ENCODE results near the gene RHBDD3.
"Not testable (repeated sequence)": the region's sequence is repeated elsewhere in the genome, so short reads cannot be mapped to it uniquely, and the experiment has no call there.

RHBDD3 gene

DNA sequence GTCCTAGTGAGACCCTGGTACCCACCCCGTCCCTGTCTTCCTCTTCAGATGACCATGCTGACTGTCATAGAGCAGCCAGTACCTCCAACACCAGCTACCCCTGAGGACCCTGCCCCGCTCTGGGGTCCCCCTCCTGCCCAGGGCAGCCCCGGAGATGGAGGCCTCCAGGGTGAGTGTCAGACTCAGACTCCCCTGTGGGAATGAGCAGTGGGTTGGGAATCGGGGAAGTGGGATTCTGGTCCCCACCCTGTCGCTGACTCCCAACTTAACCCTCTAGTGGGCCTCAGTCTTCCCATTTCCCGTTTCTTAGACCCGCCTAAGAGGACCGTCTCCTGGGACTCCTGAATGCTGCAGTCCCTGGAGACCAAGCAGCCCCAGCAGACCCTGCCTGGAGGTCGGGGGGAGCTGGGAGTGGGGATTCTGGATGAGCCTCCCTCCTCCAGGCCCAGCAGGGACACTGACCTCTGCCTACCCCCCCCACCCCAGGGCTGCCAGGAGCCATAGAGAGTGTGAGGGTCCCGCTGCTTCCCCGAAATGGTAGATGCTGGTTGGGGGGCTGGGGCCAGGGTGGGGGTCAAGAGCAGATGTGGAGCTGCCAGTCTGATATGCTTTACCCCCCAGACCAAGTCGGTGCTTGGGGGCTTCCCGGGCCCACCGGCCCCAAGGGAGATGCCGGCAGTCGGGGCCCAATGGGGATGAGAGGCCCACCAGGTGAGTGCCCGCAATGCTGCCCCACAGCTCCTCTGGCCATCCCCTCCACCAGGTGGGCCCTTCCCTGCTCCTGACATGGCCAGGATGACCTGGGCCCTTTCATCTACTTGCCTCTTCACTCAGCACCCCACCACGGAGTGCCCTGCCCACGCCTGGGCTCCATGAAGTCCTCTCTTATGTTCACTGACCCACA lies 36.6 kb downstream of the RHBDD3 start:
- no peak overlapping the region for H3K4me3 ChIP-seq (ENCODE audit: low read length)
- TF ChIP-seq ZNF274 (IDR thresholded peaks at IDR 0.05; ENCODE audit: low read depth, low read length) = no peak

GRCh38 chr22:29226351-29226981 lies 41.3 kb downstream of the RHBDD3 start:
- H3K4me3 ChIP-seq (ENCODE audit: low read length) = no peak overlapping the region
- TF ChIP-seq ZNF274 (IDR thresholded peaks at IDR 0.05; ENCODE audit: low read depth, low read length) = no peak

DNA sequence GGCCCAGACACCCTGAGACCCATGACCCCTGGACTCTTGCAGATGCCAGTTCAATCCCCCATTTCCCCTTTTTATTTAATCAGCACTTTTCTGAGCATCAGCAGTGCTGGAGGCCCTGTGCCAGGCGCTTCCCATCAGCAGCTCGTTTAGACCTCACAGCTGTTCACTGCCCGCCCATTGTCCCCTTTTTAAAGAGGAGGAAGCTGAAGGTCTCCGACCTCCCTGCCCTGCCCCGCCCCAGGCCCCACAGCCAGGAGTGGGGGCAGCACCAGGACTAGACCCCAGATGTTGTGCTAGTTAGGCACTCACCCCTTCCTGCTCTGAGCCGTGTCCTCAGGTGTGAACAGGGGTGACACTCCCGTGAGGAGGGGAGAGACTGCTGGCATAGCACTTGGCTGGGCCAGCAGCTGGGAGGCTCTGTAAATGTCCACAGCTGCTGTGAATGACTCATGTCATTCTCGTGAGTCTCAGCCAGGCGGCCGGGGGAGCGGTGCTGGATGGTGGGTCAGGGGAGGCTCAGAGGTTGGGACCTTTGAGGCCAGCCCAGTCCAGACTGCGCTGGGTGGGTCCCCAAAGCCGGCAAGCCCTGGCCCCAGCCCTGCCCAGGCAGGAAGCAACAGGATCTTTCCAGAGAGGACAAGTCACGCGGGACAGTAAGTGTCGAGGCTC lies 42.2 kb downstream of the RHBDD3 start:
- TF ChIP-seq ZNF274 (IDR thresholded peaks at IDR 0.05; ENCODE audit: low read depth, low read length) = no peak

GRCh38 chr22:29224859-29225410 lies 42.8 kb downstream of the RHBDD3 start:
- H3K4me3 ChIP-seq (ENCODE audit: low read length) = no peak overlapping the region
- TF ChIP-seq ZNF274 (IDR thresholded peaks at IDR 0.05; ENCODE audit: low read depth, low read length) = no peak

More for the DNA sequence above, 42.2 kb downstream of the RHBDD3 start:
- no peak overlapping the region for H3K4me3 ChIP-seq (ENCODE audit: low read length)

DNA sequence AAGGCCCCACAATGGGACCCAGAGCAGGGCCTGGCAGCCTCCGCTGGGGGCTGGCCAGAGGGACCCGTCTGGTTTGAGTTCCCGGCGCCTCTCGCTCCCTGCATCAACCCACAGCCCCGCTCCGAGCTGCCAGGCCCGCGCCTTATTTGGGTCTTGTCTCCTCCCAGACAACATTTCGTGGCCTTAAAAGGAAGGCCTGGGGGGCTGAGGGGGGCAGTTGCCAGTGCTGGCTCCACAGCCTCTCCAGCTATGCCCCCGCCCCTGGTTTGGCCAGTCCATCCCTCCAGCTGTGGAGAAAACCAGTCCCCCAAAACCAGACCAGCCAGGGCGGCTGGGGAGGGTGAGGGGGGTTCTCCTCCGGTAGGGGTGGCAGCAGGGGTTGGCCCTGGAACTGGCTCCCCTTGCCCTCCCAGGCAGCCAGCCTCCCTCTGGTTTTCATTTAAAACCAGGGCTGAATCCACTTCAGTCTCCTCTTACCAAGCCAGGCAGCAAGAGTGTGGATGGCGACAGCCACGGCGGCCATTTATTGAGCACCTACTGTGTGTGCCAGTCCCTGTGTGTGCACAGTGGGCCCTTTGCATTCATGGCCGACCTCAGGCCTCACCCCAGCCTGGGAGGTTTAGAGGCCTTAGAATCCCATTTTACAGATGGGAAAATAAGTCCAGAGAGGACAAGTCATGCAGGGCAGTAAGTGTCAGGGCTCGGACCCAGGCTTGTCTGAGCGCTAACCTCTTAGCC lies 43.5 kb downstream of the RHBDD3 start:
- TF ChIP-seq ZNF274 (IDR thresholded peaks at IDR 0.05; ENCODE audit: low read depth, low read length) = no peak
- H3K4me3 ChIP-seq (ENCODE audit: low read length) = no peak overlapping the region

DNA sequence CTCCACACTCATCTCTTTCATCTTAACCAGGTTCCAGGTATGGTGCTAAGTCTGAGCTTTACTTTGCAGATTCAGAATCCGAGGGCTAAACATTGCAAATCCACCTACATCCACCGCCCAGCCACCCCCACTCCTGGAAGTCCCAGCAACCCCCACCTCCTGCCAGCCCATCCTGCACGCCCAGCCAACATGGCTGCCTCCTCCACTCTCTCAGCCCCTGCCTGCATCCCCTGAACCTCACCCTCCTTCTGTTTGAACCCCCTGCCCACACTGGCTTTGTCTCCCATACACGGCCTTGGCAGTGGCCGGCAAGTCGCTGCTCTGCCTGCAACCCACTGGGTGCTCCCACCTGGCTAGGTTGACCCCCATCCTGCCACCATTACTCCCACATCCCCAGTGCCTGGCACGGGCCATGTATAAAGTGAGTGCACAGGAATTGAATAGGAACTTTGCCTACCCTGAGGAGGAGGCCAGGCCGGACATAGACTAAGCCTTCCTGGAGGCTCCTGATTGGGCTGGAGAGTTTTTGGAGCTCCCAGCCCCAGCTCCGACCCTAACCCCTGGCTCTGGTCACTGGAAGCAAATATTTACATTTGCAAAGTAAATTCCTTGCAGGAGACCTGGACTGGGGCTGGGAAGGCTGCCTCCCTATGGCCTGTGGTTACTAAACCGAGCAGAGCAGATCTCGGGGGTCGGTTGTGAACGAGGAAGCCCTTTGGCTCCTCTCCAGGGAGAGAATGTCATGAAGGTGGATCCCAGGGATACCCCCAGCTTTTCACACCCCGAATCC lies 47.7 kb downstream of the RHBDD3 start:
- no peak for TF ChIP-seq ZNF274 (IDR thresholded peaks at IDR 0.05; ENCODE audit: low read depth, low read length)
- H3K4me3 ChIP-seq (ENCODE audit: low read length) = no peak overlapping the region

DNA sequence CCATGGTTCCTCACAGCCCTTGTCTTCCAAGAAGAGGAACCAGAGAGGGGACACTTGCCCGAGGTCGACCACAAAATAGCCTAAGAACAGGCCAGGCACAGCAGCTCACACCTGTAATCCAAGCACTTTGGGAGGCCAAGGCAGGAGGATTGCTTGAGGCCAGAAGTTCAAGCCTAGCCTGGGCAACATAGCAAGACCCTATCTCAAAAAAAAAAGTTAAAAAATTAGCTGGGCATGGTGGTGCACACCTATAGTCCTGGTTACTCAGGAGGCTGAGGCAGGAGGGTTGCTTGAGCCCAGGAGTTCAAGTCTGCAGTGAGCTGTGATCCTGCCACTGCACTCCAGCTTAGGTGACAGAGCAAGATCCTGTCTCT lies 48.4 kb downstream of the RHBDD3 start:
- not testable (repeated sequence) for H3K4me3 ChIP-seq (ENCODE audit: low read length)

DNA sequence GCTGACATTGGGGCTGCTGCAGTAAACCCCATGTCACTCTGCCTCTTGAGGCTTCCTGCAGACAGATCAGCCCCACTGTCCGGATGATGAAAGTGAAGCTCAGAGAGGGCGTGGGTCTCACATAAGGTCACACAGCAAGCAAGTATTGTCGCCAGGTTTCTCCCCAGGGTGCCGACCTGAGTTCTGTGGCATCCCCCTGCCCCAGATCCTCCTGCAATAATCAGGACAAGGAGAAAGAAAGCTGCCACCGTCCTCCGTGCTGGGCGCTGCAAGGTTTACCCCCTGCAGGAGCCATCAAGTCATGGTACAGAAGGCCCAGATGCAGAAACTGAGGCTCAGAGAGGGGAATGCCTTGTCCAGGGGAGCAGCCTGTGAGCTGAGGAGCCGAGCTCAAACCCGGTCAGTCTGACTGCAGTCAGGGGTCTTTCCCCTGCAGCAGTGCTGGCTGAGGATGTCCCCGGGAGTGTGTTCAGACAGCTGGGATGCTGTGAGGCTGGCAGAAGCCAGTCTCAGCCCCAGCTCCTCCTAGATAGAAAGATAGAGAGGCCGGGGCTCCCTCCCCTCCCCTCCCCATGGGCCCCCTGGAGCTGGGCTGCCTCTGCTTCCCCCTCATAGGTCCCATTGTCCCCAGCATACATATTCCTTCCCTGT lies 48.9 kb downstream of the RHBDD3 start:
- TF ChIP-seq ZNF274 (IDR thresholded peaks at IDR 0.05; ENCODE audit: low read depth, low read length) = no peak

DNA sequence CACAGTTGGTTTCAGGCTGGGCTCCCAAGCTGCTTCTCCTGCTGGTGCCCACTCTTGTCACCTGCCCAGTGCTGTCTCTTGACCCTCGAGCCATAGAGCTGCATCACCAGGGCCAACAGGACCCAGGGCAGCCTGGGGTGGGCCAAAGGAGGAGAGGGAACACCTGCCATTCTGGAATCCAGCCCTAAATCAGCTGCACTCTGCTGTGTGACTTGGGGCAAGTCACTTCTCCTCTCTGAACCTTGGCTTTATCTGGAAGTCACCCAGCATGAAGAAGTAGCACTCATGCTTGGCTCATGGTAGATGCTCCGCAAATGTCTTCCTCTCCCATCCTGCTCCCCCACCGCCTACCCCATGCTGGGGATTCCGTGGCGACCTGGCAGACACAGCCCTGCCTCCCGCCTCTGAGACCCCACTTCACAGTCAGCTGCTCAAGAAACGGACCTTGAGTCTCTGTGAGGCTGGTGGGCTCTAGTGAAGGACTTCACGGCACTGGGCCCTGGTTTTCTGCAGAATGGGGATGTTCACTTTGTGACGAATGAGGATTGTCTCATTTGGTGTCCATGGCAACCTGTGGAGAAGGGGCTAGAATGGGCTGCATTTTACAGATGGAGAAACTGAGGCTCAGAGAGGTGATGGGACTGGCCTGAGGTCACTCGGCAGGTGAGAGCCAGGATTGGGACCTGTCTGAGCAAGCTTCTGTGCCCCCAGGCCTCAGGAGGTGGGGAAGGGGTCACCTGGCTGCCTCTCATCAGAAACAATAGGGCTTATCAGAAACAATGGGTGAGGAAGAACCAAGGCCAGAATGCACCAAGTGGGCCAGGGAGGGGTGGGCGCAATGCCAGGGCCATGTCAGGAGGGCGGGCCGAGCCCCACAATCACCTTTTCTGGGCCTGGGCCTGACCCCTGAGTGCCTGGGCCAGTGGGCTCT lies 49.7 kb downstream of the RHBDD3 start:
- no peak for TF ChIP-seq ZNF274 (IDR thresholded peaks at IDR 0.05; ENCODE audit: low read depth, low read length)
- H3K4me3 ChIP-seq (ENCODE audit: low read length) = no peak overlapping the region

More for the DNA sequence above, 48.9 kb downstream of the RHBDD3 start:
- H3K4me3 ChIP-seq (ENCODE audit: low read length) = no peak overlapping the region

DNA sequence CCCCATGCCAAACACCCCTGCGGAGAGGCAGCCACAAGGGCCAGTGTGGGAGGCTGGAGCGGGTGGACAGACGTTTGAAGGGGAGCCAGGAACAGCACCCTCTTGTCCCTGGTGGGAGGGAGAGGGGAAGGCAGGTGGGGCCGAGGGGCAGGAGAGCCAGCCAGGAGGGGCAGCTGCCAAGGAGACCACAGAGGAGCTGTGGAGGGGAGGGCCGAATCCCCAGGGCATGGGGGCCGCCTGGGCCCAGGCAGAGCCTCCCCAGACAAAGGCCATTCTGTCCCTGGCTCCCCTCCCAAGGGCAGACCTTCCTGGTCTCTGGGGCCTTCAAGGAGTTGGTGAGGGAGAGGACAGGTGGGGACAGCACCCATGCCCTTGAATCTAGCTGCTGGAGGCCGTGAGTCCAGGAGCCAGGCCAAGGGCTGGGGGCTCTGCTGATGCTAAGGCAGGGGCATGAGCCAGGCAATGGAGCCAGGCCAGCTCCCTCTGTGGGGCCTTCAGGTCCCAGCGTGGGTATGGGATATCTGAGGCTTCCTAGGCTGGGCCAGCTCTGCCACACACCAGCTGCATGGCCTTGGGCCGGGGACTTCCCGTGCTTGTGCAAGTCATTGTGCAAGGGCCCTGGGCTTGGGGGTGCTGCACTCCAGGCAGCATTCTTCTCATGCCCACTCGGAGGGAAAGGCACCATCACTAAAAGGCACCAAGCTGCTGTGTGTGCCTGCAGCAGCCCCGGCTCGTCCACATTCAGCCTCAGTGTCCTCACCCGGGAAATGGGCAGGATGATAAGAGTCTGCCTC lies 50.7 kb downstream of the RHBDD3 start:
- no peak overlapping the region for H3K4me3 ChIP-seq (ENCODE audit: low read length)
- no peak for TF ChIP-seq ZNF274 (IDR thresholded peaks at IDR 0.05; ENCODE audit: low read depth, low read length)

Measured in GM08714 (cell line).